ENCODE results near the gene DIAPH2. TPM values are rescaled to one million over a fixed set of nuclear protein-coding genes. Genes with fewer than 3 reads are reported as not detected.
"Not testable (repeated sequence)": the region's sequence is repeated elsewhere in the genome, so short reads cannot be mapped to it uniquely, and the experiment has no call there.

Gene DIAPH2
- total and polyA plus RNA-seq, 10 donors = 2.5 to 32.1 (median 17.7) TPM

DNA sequence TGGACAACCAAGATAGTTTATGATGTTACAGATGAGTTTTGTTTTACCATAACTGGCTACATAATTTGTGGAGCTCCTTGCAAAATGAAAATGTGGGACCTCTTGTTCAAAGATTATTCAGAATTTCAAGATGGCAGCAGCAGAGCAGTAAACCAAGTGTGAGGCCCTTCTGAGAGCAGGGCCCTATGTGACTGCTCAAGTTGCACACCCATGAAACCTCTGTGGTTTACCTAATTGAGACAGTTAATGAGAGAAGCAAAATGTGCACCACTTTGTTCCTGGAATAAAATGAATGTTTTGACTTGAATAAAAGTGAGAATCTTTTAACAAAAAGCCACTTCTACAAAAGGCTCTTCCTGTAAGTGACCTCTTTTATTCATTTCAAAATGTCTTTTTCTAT lies 718.3 kb downstream of the DIAPH2 start:
- Histone ChIP-seq H3K9me3 (no peaks in the 10 kb centered on the region), H3K27me3 (replicated peaks in 1 of 7) (no peaks in the 10 kb centered on the region), H3K4me1 (no peaks in the 10 kb centered on the region), H3K27ac (no peak overlapping the region), H3K4me3 (no peak overlapping the region), H3K36me3 (no peaks in the 10 kb centered on the region)
- TF ChIP-seq POLR2A (IDR thresholded peaks at IDR 0.05) (no peak), POLR2AphosphoS5 (IDR thresholded peaks at IDR 0.05) (no peak)
- TF ChIP-seq, protein P1, sequence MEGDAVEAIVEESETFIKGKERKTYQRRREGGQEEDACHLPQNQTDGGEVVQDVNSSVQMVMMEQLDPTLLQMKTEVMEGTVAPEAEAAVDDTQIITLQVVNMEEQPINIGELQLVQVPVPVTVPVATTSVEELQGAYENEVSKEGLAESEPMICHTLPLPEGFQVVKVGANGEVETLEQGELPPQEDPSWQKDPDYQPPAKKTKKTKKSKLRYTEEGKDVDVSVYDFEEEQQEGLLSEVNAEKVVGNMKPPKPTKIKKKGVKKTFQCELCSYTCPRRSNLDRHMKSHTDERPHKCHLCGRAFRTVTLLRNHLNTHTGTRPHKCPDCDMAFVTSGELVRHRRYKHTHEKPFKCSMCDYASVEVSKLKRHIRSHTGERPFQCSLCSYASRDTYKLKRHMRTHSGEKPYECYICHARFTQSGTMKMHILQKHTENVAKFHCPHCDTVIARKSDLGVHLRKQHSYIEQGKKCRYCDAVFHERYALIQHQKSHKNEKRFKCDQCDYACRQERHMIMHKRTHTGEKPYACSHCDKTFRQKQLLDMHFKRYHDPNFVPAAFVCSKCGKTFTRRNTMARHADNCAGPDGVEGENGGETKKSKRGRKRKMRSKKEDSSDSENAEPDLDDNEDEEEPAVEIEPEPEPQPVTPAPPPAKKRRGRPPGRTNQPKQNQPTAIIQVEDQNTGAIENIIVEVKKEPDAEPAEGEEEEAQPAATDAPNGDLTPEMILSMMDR (IDR thresholded peaks at IDR 0.05 in 8 of 11, conservative IDR thresholded peaks at IDR 0.05 in 3 of 11) = no peak
- intact Hi-C loops (cut with DNase I; ENCODE audit: low total_unique reads) = no loop called here
- DNase-seq = no peak

- no peaks in the 10 kb centered on the region for H3K36me3 ChIP-seq
- DNase-seq = no peak
- WGBS, 5 donors = 86 to 97% (median 95%) methylated on average over 4 of the region's 4 CpGs
Measured at GRCh38 chrX:97405031-97405660, 720.5 kb downstream of the DIAPH2 start.

DNA sequence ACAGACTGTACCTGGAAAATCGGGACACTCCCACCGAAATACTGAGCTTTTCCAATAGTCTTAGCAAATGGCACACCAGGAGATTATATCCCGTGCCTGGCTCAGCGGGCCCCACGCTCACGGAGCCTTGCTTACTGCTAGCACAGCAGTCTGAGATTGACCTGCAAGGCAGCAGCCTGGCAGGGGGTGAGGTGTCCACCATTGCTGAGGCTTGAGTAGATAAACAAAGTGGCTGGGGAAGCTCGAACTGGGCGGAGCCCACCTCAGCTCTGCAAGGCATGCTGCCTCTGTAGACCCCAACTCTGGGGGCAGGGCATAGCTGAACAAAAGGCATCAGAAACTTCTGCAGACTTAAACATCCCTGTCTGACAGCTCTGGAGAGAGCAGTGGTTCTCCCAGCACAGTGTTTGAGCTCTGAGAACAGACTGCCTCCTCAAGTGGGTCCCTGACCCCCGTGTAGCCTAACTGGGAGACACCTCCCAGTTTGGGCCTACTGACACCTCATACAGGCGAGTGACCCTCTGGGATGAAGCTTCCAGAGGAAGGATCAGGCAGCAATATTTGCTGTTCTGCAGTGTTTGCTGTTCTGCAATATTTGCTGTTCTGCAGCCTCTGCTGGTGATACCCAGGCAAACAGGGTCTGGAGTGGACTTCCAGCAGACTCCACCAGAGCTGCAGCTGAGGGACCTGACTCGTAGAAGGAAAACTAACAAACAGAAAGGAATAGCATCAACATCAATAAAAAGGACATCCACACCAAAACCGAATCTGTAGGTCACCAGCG lies 725.2 kb downstream of the DIAPH2 start:
- H3K27ac ChIP-seq; H3K36me3 ChIP-seq; H3K4me3 ChIP-seq; intact Hi-C loops (cut with DNase I; ENCODE audit: low total_unique reads); H3K27me3 ChIP-seq (replicated peaks in 1 of 7); H3K4me1 ChIP-seq; DNase-seq; H3K9me3 ChIP-seq: not testable (repeated sequence)
- WGBS, 5 donors = 89 to 98% (median 96%) methylated on average over 9 to 13 of the region's 13 CpGs

More at GRCh38 chrX:97405031-97405660, 720.5 kb downstream of the DIAPH2 start:
- no peaks in the 10 kb centered on the region for H3K27me3 ChIP-seq (replicated peaks in 1 of 7)
- peaks cover 0 to 10% (median 0%) of the 10 kb centered on the region in 8 donors for H3K9me3 ChIP-seq
- intact Hi-C loops (cut with DNase I; ENCODE audit: low total_unique reads) = no loop called here
- no peak overlapping the region for H3K4me3 ChIP-seq
- no peak for TF ChIP-seq POLR2AphosphoS5 (IDR thresholded peaks at IDR 0.05)
- no peaks in the 10 kb centered on the region for H3K4me1 ChIP-seq
- no peak overlapping the region for H3K27ac ChIP-seq

DNA sequence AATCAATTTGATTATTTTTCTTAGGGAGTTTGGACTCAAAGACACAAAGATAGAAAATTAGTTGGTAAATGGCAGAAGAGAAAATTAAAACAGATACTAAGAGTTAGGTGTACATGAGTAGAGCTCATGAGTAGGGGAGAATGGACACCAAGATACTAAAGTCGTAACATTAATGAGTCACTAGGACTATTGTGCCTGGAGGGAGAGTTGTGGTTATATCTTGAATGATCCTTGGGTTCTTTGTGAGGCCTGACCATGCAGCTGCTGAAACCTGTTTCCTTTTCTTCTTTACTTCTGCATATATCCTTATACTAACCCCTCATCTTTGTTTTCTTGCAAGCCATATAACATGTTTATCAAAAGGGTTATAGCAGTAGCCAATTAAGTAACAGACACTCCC lies 731.8 kb downstream of the DIAPH2 start:
- no peaks in the 10 kb centered on the region for H3K9me3 ChIP-seq
- H3K27ac ChIP-seq = no peak overlapping the region
- WGBS, 5 donors = 78 to 100% (median 100%) methylated on average over 1 of the region's 1 CpG
- no peaks in the 10 kb centered on the region for H3K27me3 ChIP-seq (replicated peaks in 1 of 7)
- no peak overlapping the region for H3K4me3 ChIP-seq
- TF ChIP-seq POLR2A (IDR thresholded peaks at IDR 0.05) (no peak), POLR2AphosphoS5 (IDR thresholded peaks at IDR 0.05) (no peak)
- TF ChIP-seq, protein P1 (IDR thresholded peaks at IDR 0.05 in 8 of 11, conservative IDR thresholded peaks at IDR 0.05 in 3 of 11) = no peak
- DNase-seq = no peak
- intact Hi-C loops (cut with DNase I; ENCODE audit: low total_unique reads) = no loop called here
- H3K36me3 ChIP-seq = no peaks in the 10 kb centered on the region
- H3K4me1 ChIP-seq = no peaks in the 10 kb centered on the region

DNA sequence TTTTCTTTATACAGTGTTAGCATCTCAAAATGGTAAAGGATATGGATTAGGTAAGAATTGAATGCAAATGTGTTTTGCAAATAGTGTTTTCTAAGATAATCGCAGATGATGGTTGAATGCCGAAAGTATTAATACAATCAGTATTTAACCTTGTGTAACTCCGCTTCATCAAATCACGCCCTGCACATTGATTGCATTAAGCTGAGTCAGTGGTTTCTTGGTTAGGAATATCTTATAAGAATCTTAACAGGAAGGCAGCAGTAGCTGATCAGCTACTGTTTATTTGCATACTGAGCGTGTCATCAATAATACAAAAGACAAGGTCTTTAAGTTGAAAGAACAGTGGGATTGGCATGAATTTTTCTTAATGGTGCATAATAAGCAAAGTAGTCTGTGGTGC lies 744.5 kb downstream of the DIAPH2 start:
- no peaks in the 10 kb centered on the region for H3K4me1 ChIP-seq
- TF ChIP-seq, protein P1 (IDR thresholded peaks at IDR 0.05 in 8 of 11, conservative IDR thresholded peaks at IDR 0.05 in 3 of 11) = no peak
- TF ChIP-seq POLR2AphosphoS5 (IDR thresholded peaks at IDR 0.05) = no peak
- TF ChIP-seq POLR2A (IDR thresholded peaks at IDR 0.05) = no peak
- H3K27ac ChIP-seq = no peak overlapping the region
- H3K27me3 ChIP-seq (replicated peaks in 1 of 7) = peaks cover 0 to 4% (median 0%) of the 10 kb centered on the region in 7 donors
- intact Hi-C loops (cut with DNase I; ENCODE audit: low total_unique reads) = no loop called here
- no peak overlapping the region for H3K4me3 ChIP-seq
- WGBS, 5 donors = 89 to 100% (median 95%) methylated on average over 5 of the region's 5 CpGs
- DNase-seq = no peak
- peaks cover 0 to 18% (median 2%) of the 10 kb centered on the region in 6 donors for H3K36me3 ChIP-seq
- no peaks in the 10 kb centered on the region for H3K9me3 ChIP-seq

Data from spleen (tissue), 11 donors.